GM12891 (cell line): ENCODE measurements around the gene SLC45A2.

Source experiments
- POLR2A ChIP-seq: IDR thresholded peaks from 2 replicates; pipeline ENCODE4 v1.6.1; 2011; ENCODE audit warnings: low read depth, low read length, control low read depth
- POLR2AphosphoS5 ChIP-seq: IDR thresholded peaks from 2 replicates; pipeline ENCODE4 v1.6.1; 2011; ENCODE audit warnings: low read depth, low read length, control low read depth
- SPI1 ChIP-seq: IDR thresholded peaks from 2 replicates; pipeline ENCODE4 v1.6.1; 2011; ENCODE audit warnings: low read depth, low read length, control low read depth
- TAF1 ChIP-seq: IDR thresholded peaks from 2 replicates; pipeline ENCODE4 v1.6.1; 2011; ENCODE audit warnings: low read depth, low read length, control low read depth

DNA sequence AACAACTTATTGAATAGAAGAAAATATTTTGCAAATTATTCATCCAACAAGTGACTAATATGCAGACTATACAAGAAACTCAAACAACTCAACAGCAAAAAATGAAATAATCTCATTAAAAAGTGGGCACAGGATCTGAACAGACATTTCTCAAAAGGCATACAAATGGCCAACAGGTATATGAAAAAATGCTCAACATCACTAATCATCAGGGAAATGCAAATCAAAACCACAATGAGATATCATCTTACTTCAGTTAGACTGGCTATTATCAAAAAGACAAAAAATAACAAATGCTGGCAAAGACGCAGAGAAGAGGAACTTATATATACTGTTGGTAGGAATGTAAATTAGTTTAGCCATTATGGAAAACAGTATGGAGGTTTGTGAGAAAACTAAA, 25.1 kb upstream of the SLC45A2 start:
- TF ChIP-seq POLR2A (no peak), POLR2AphosphoS5 (no peak), TAF1 (no peak), SPI1 (no peak)
